MCF 10A (cell line): ENCODE results near the gene PGBD5. TPM values are rescaled to one million over a fixed set of nuclear protein-coding genes. Genes with fewer than 3 reads are reported as not detected.
"Not testable (repeated sequence)": the region's sequence is repeated elsewhere in the genome, so short reads cannot be mapped to it uniquely, and the experiment has no call there.

Experiments
- BruUV-seq: library from RNA; stranded (reverse); fragments of 400-500 nt; replicated peaks from 2 replicates; lab custom pipeline; 2021; lab: Mats Ljungman, UMichigan
- CTCF ChIA-PET: fragments of 300-600 bp; sonication (Branson Sonifier 250); formaldehyde crosslinking; extraction: SDS; loops from one replicate; lab custom pipeline; 2021; ENCODE audit warnings: antibody characterized with exemption, inconsistent platforms; lab: Yijun Ruan, JAX
- POLR2A ChIA-PET: fragments of 300-600, 350-650 bp; sonication (Branson Sonifier 250); formaldehyde crosslinking; extraction: SDS; loops from one replicate; lab custom pipeline; 2020; ENCODE audit warnings: antibody characterized with exemption, inconsistent platforms; lab: Yijun Ruan, JAX
- DNase-seq: peaks from one replicate; pipeline ENCODE4 v3.0.0-alpha.2; 2018; ENCODE audit not compliant: unreplicated experiment
- H3K27ac Mint-ChIP-seq: one replicate; pipeline ENCODE4 v1.8.0; 2022; ENCODE audit warnings: mild to moderate bottlenecking, low read depth, mixed read lengths; ENCODE audit not compliant: unreplicated experiment
- H3K27me3 Mint-ChIP-seq: one replicate; pipeline ENCODE4 v1.8.0; 2022; ENCODE audit warnings: mixed read lengths; ENCODE audit not compliant: insufficient read depth, unreplicated experiment
- H3K36me3 Mint-ChIP-seq: one replicate; pipeline ENCODE4 v1.8.0; 2022; ENCODE audit warnings: mild to moderate bottlenecking, moderate library complexity, mixed read lengths; ENCODE audit not compliant: insufficient read depth, unreplicated experiment
- H3K4me1 Mint-ChIP-seq: one replicate; pipeline ENCODE4 v1.8.0; 2022; ENCODE audit warnings: mixed read lengths; ENCODE audit not compliant: insufficient read depth, unreplicated experiment
- H3K4me3 Mint-ChIP-seq: one replicate; pipeline ENCODE4 v1.8.0; 2022; ENCODE audit warnings: mild to moderate bottlenecking, moderate library complexity, mixed read lengths; ENCODE audit not compliant: unreplicated experiment
- H3K9me3 Mint-ChIP-seq: one replicate; pipeline ENCODE4 v1.8.0; 2022; ENCODE audit warnings: mixed read lengths; ENCODE audit not compliant: unreplicated experiment
- intact Hi-C: fragments of 100-400 bp; cut with micrococcal nuclease; formaldehyde crosslinking; loops from 2 replicates; pipeline ENCODE4 v1.14.1; 2022
- total RNA-seq: library from RNA; stranded (reverse); gene quantifications from 2 replicates; pipeline ENCODE4 v1.2.3, GENCODE V29; 2022
- TF ChIP-seq, protein P1 (sequence below): fragments of 200-600 bp; IDR thresholded peaks from one replicate; pipeline ENCODE4 v1.8.0; 2022; ENCODE audit warnings: antibody characterized with exemption, mild to moderate bottlenecking; ENCODE audit not compliant: unreplicated experiment

The PGBD5 gene
- total RNA-seq, 1 experiment from 2014 or later: 1.2 TPM

DNA sequence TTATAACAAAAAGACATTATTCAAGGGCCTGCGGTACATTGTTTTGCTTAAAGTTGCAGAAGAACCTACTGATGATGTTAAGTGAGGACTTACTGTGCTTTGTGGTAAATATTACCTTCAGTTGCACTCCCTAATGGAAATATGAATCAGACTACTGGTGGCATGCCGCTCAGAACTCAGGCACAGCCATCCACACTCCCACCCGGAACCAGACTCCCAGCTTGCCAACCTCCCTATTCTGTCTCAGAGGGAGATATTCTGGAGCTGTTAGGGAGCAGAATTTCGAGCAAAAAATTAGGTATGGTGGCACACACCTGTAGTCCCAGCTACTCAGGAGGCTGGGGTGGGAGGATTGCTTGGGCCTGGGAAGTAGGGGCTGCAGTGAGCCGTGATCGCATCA lies 13.1 kb downstream of the PGBD5 start:
- no peaks in the 10 kb centered on the region for H3K9me3 Mint-ChIP-seq
- BruUV-seq: no TSS peak
- H3K4me1 Mint-ChIP-seq: no peaks in the 10 kb centered on the region
- TF ChIP-seq, protein P1, sequence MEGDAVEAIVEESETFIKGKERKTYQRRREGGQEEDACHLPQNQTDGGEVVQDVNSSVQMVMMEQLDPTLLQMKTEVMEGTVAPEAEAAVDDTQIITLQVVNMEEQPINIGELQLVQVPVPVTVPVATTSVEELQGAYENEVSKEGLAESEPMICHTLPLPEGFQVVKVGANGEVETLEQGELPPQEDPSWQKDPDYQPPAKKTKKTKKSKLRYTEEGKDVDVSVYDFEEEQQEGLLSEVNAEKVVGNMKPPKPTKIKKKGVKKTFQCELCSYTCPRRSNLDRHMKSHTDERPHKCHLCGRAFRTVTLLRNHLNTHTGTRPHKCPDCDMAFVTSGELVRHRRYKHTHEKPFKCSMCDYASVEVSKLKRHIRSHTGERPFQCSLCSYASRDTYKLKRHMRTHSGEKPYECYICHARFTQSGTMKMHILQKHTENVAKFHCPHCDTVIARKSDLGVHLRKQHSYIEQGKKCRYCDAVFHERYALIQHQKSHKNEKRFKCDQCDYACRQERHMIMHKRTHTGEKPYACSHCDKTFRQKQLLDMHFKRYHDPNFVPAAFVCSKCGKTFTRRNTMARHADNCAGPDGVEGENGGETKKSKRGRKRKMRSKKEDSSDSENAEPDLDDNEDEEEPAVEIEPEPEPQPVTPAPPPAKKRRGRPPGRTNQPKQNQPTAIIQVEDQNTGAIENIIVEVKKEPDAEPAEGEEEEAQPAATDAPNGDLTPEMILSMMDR: no peak
- CTCF ChIA-PET: no interaction called here
- no peak for DNase-seq
- no peaks in the 10 kb centered on the region for H3K27me3 Mint-ChIP-seq
- H3K36me3 Mint-ChIP-seq: no peaks in the 10 kb centered on the region
- H3K27ac Mint-ChIP-seq: no peak overlapping the region
- no peak overlapping the region for H3K4me3 Mint-ChIP-seq
- POLR2A ChIA-PET: no interaction called here
- intact Hi-C loops: no loop called here

- BruUV-seq: no TSS peak
- H3K27me3 Mint-ChIP-seq: no peaks in the 10 kb centered on the region
- peak; percentile 57 for DNase-seq
- H3K4me1 Mint-ChIP-seq: no peaks in the 10 kb centered on the region
- intact Hi-C loops: no loop called here
- TF ChIP-seq, protein P1: no peak
- no peaks in the 10 kb centered on the region for H3K9me3 Mint-ChIP-seq
- H3K27ac Mint-ChIP-seq: no peak overlapping the region
- CTCF ChIA-PET: interaction anchor here (0.6 kb wide), 1 partner anchor 530 kb away, joined by 3 read pairs; no protein-coding TSS in a partner anchor
- H3K4me3 Mint-ChIP-seq: no peak overlapping the region
- no peaks in the 10 kb centered on the region for H3K36me3 Mint-ChIP-seq
- POLR2A ChIA-PET: interaction anchor here (0.7 to 0.9 kb wide), 2 partner anchors 11 to 94 kb away, joined by 3 to 4 read pairs; no protein-coding TSS in a partner anchor
Measured at GRCh38 chr1:230408971-230409370, 17.2 kb downstream of the PGBD5 start.

DNA sequence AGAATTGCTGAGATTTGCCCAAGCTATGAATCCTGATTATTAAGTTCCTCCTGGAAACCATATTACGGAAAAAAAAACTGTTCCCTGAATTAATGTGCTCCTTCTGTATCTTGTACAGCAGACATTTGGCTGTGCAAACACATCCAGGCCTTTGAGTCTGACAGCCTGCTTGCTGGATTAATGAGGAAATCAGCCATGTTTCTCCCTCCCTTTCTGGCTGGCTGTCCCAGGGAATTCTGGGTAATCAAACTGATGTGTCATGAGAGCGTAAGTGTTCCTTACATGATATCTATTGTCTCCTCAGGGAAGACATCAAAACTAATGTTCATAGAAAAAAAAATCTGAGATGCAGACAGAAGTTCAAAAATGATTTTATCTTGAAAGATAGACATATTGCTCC lies 18.8 kb downstream of the PGBD5 start:
- H3K9me3 Mint-ChIP-seq: no peaks in the 10 kb centered on the region
- H3K4me3 Mint-ChIP-seq: no peak overlapping the region
- TF ChIP-seq, protein P1: no peak
- BruUV-seq: no TSS peak
- no peak for DNase-seq
- no peak overlapping the region for H3K27ac Mint-ChIP-seq
- H3K4me1 Mint-ChIP-seq: no peaks in the 10 kb centered on the region
- no peaks in the 10 kb centered on the region for H3K27me3 Mint-ChIP-seq
- intact Hi-C loops: no loop called here
- CTCF ChIA-PET: interaction anchor here (0.6 to 0.7 kb wide), 2 partner anchors 30 to 40 kb away, joined by 3 read pairs; no protein-coding TSS in a partner anchor
- POLR2A ChIA-PET: interaction anchor here (0.8 kb wide), 1 partner anchor 16 kb away, joined by 3 read pairs; no protein-coding TSS in a partner anchor
- H3K36me3 Mint-ChIP-seq: no peaks in the 10 kb centered on the region

- BruUV-seq, intact Hi-C loops, H3K9me3 Mint-ChIP-seq, DNase-seq, H3K27me3 Mint-ChIP-seq, H3K4me3 Mint-ChIP-seq, H3K4me1 Mint-ChIP-seq, H3K36me3 Mint-ChIP-seq, H3K27ac Mint-ChIP-seq: not testable (repeated sequence)
- ChIA-PET POLR2A (interaction anchor here (0.8 kb wide), 1 partner anchor 17 kb away, joined by 3 read pairs; no protein-coding TSS in a partner anchor), CTCF (interaction anchor here (0.7 kb wide), 2 partner anchors 40 to 828 kb away, joined by 3 to 4 read pairs; no protein-coding TSS in a partner anchor)
Measured at GRCh38 chr1:230406727-230407126, 19.4 kb downstream of the PGBD5 start.
